ENCODE data around the gene FAM184A.

The FAM184A gene

GRCh38 chr6:118959903-118960302 is 118.6 kb downstream of the FAM184A start:
- DNase-seq, result no peak

- no peak for DNase-seq
These were observed 125.1 kb downstream of the FAM184A start for GRCh38 chr6:118953391-118953790.

GRCh38 chr6:118952683-118953082 is 125.8 kb downstream of the FAM184A start:
- DNase-seq, result no peak

GRCh38 chr6:118945217-118945616 is 133.2 kb downstream of the FAM184A start:
- DNase-seq, result no peak

- DNase-seq, result no peak
These were observed 137.7 kb downstream of the FAM184A start for GRCh38 chr6:118940770-118941169.

GRCh38 chr6:118939683-118940082 is 138.8 kb downstream of the FAM184A start:
- DNase-seq, result no peak

GRCh38 chr6:118935978-118936703 is 142.3 kb downstream of the FAM184A start:
- DNase-seq, result no peak

GRCh38 chr6:118935331-118935668 is 143.2 kb downstream of the FAM184A start:
- DNase-seq, result no peak

- peak; percentile 49 for DNase-seq
These were observed 143.8 kb downstream of the FAM184A start, which contains the start of gene MCM9 for GRCh38 chr6:118934461-118935330. MCM9 (minus strand) TSS chr6:118935159; CDS start chr6:118931723, 3,436 bp downstream.

- no peak for DNase-seq
These were observed 144.5 kb downstream of the FAM184A start for GRCh38 chr6:118933855-118934460.

- DNase-seq, result no peak
These were observed 146.0 kb downstream of the FAM184A start for GRCh38 chr6:118932421-118932820.

GRCh38 chr6:118931436-118931835 is 147.0 kb downstream of the FAM184A start:
- DNase-seq, result no peak

- no peak for DNase-seq
These were observed 147.8 kb downstream of the FAM184A start for GRCh38 chr6:118930680-118931079.

- no peak for DNase-seq
These were observed 155.4 kb downstream of the FAM184A start for GRCh38 chr6:118923035-118923434.

GRCh38 chr6:118921084-118921483 is 157.4 kb downstream of the FAM184A start:
- DNase-seq, result no peak

GRCh38 chr6:118918329-118918725 is 160.1 kb downstream of the FAM184A start:
- DNase-seq, result no peak

- no peak for DNase-seq
These were observed 160.7 kb downstream of the FAM184A start for GRCh38 chr6:118917546-118918328.

- DNase-seq, result no peak
These were observed 163.9 kb downstream of the FAM184A start for GRCh38 chr6:118914598-118914997.

GRCh38 chr6:118913161-118913560 is 165.3 kb downstream of the FAM184A start:
- DNase-seq, result no peak

- DNase-seq, result peak; percentile 71
These were observed 165.8 kb downstream of the FAM184A start for GRCh38 chr6:118912646-118913045.
